Measurements from ENCODE around the gene MAP3K7CL. TPM values are rescaled to one million over a fixed set of nuclear protein-coding genes. Genes with fewer than 3 reads are reported as not detected.

The MAP3K7CL gene
- polyA plus RNA-seq, 1 donor (not counting 4 experiments of a cell fraction or from before 2014, with no cell fraction given): 17.3 TPM

GRCh38 chr21:29182691-29183092 is 52.2 kb downstream of the MAP3K7CL start:
- Histone ChIP-seq H4K20me1 (ENCODE audit: control insufficient read depth, extremely low read depth, insufficient read depth, low read length) (no peaks in the 10 kb centered on the region), H3K9me1 (ENCODE audit: control insufficient read depth, extremely low read depth, insufficient read depth, low read length) (no peaks in the 10 kb centered on the region), H3K9ac (ENCODE audit: control insufficient read depth, extremely low read depth, insufficient read depth, low read length) (peak overlapping the region; percentile 69), H3K36me3 (ENCODE audit: control insufficient read depth in 2 of 2, extremely low read depth in 1 of 2, insufficient read depth in 2 of 2, low read length in 2 of 2) (no peaks in the 10 kb centered on the region), H3K27ac (ENCODE audit: control insufficient read depth, insufficient read depth, low read length) (peak overlapping the region; percentile 90), H3K27me3 (ENCODE audit: control insufficient read depth, extremely low read depth, insufficient read depth, low read length) (no peaks in the 10 kb centered on the region), H3K79me2 (ENCODE audit: control insufficient read depth, insufficient read depth, low read length) (no peaks in the 10 kb centered on the region), H3K4me3 (ENCODE audit: control insufficient read depth in 2 of 3, extremely low read depth in 1 of 3, insufficient read depth in 2 of 3, low read depth in 1 of 3, low read length in 3 of 3) (peak overlapping the region in 2 of 3 experiments; percentile 27 to 60), H2AFZ (ENCODE audit: control insufficient read depth, low read length) (peak overlapping the region; percentile 52), H3K4me1 (ENCODE audit: control insufficient read depth, extremely low read depth, insufficient read depth, low read length) (peaks cover 47% of the 10 kb centered on the region), H3K9me3 (ENCODE audit: control insufficient read depth, low read depth, low read length) (no peaks in the 10 kb centered on the region), H3K4me2 (ENCODE audit: control insufficient read depth, extremely low read depth, insufficient read depth, low read depth, low read length) (peak overlapping the region; percentile 77)
- DNase-seq (ENCODE audit: low read depth, low spot score) (no peak), FAIRE-seq (no peak)
- dilution Hi-C loops (cut with MboI; ENCODE audit: extremely low pct_ligation_motif_present, low sequenced_read_pairs): no loop called here
- TF ChIP-seq, protein P1, sequence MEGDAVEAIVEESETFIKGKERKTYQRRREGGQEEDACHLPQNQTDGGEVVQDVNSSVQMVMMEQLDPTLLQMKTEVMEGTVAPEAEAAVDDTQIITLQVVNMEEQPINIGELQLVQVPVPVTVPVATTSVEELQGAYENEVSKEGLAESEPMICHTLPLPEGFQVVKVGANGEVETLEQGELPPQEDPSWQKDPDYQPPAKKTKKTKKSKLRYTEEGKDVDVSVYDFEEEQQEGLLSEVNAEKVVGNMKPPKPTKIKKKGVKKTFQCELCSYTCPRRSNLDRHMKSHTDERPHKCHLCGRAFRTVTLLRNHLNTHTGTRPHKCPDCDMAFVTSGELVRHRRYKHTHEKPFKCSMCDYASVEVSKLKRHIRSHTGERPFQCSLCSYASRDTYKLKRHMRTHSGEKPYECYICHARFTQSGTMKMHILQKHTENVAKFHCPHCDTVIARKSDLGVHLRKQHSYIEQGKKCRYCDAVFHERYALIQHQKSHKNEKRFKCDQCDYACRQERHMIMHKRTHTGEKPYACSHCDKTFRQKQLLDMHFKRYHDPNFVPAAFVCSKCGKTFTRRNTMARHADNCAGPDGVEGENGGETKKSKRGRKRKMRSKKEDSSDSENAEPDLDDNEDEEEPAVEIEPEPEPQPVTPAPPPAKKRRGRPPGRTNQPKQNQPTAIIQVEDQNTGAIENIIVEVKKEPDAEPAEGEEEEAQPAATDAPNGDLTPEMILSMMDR (optimal IDR thresholded peaks at IDR 0.05 in 1 of 3, IDR thresholded peaks at IDR 0.05 in 1 of 3, conservative IDR thresholded peaks at IDR 0.05 in 1 of 3; ENCODE audit: extremely low read depth in 1 of 3, insufficient read depth in 2 of 3, low read length in 3 of 3): no peak
- TF ChIP-seq EZH2 (IDR thresholded peaks at IDR 0.05; ENCODE audit: low read length): no peak

DNA sequence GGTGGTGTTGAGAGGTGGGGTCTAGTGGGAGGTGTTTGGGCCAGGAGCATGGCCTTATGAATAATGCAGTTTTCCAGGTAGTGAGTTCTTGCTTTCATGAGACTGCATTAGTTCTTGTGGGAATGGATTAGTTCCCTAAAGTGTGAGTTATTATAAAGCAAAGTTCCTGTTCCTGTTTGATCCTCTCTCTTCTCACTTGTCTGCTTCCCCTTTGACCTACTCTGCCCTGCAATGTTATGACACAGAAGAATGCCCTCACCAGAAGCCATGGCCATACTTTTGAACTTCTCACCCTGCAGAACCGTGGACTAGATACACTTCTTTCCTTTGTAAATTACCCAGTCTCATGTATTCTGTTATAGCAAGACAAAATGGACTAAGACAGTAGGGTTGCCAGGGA is 53.6 kb downstream of the MAP3K7CL start:
- H3K4me1 ChIP-seq (ENCODE audit: control insufficient read depth, extremely low read depth, insufficient read depth, low read length): peaks cover 46% of the 10 kb centered on the region
- dilution Hi-C loops (cut with MboI; ENCODE audit: extremely low pct_ligation_motif_present, low sequenced_read_pairs): no loop called here
- no peak for FAIRE-seq
- no peak overlapping the region for H3K4me2 ChIP-seq (ENCODE audit: control insufficient read depth, extremely low read depth, insufficient read depth, low read depth, low read length)
- no peaks in the 10 kb centered on the region for H4K20me1 ChIP-seq (ENCODE audit: control insufficient read depth, extremely low read depth, insufficient read depth, low read length)
- no peak overlapping the region for H3K4me3 ChIP-seq (ENCODE audit: control insufficient read depth in 2 of 3, extremely low read depth in 1 of 3, insufficient read depth in 2 of 3, low read depth in 1 of 3, low read length in 3 of 3)
- H3K27ac ChIP-seq (ENCODE audit: control insufficient read depth, insufficient read depth, low read length): no peak overlapping the region
- no peaks in the 10 kb centered on the region for H3K79me2 ChIP-seq (ENCODE audit: control insufficient read depth, insufficient read depth, low read length)
- H3K9ac ChIP-seq (ENCODE audit: control insufficient read depth, extremely low read depth, insufficient read depth, low read length): no peak overlapping the region
- no peaks in the 10 kb centered on the region for H3K36me3 ChIP-seq (ENCODE audit: control insufficient read depth in 2 of 2, extremely low read depth in 1 of 2, insufficient read depth in 2 of 2, low read length in 2 of 2)
- H2AFZ ChIP-seq (ENCODE audit: control insufficient read depth, low read length): no peak overlapping the region
- DNase-seq (ENCODE audit: low read depth, low spot score): no peak
- H3K27me3 ChIP-seq (ENCODE audit: control insufficient read depth, extremely low read depth, insufficient read depth, low read length): no peaks in the 10 kb centered on the region
- H3K9me1 ChIP-seq (ENCODE audit: control insufficient read depth, extremely low read depth, insufficient read depth, low read length): no peaks in the 10 kb centered on the region
- TF ChIP-seq EZH2 (IDR thresholded peaks at IDR 0.05; ENCODE audit: low read length): no peak
- TF ChIP-seq, protein P1 (optimal IDR thresholded peaks at IDR 0.05 in 1 of 3, IDR thresholded peaks at IDR 0.05 in 1 of 3, conservative IDR thresholded peaks at IDR 0.05 in 1 of 3; ENCODE audit: extremely low read depth in 1 of 3, insufficient read depth in 2 of 3, low read length in 3 of 3): no peak
- H3K9me3 ChIP-seq (ENCODE audit: control insufficient read depth, low read depth, low read length): no peaks in the 10 kb centered on the region

All from keratinocyte (primary cell).